Spleen (tissue), 11 donors: ENCODE data around the gene APLF. TPM values are rescaled to one million over a fixed set of nuclear protein-coding genes. Genes with fewer than 3 reads are reported as not detected.
"Not testable (repeated sequence)": the region's sequence is repeated elsewhere in the genome, so short reads cannot be mapped to it uniquely, and the experiment has no call there.

Experiments used
- DNase-seq: peaks from one replicate; pipeline ENCODE4 v3.0.0-alpha.2; 2020
- H3K27ac ChIP-seq, 8 donors: fragments of 200-600 bp; sonication (generic) in 7 of 8; 1 replicate in 4 of 8; 2 replicates in 4 of 8; pipeline versions ENCODE4 v1.5.0 to v1.8.0; 2016 to 2021; ENCODE audit warnings: inconsistent platforms in 4 of 8, mild to moderate bottlenecking in 4 of 8, moderate library complexity in 1 of 8
- H3K27me3 ChIP-seq, 7 donors: fragments of 200-600 bp; sonication (generic) in 6 of 7; replicated peaks in 1 of 7; 1 replicate in 4 of 7; 2 replicates in 3 of 7; pipeline versions ENCODE4 v1.5.0 to v1.8.0; 2016 to 2021; ENCODE audit warnings: inconsistent platforms in 3 of 7, mild to moderate bottlenecking in 1 of 7
- H3K36me3 ChIP-seq, 6 donors: fragments of 200-600 bp; sonication (generic) in 5 of 6; 1 replicate in 4 of 6; 2 replicates in 2 of 6; pipeline versions ENCODE4 v1.5.0 to v1.8.0; 2016 to 2021; ENCODE audit warnings: inconsistent platforms in 2 of 6
- H3K4me1 ChIP-seq, 6 donors: fragments of 200-600 bp; sonication (generic) in 5 of 6; 1 replicate in 3 of 6; 2 replicates in 3 of 6; pipeline versions ENCODE4 v1.5.0 to v1.8.0; 2016 to 2021; ENCODE audit warnings: inconsistent platforms in 3 of 6
- H3K4me3 ChIP-seq, 8 donors: fragments of 200-600 bp; sonication (generic) in 7 of 8; 1 replicate in 4 of 8; 2 replicates in 4 of 8; pipeline versions ENCODE4 v1.5.0 to v1.8.0; 2016 to 2021; ENCODE audit warnings: inconsistent platforms in 4 of 8, mild to moderate bottlenecking in 4 of 8, moderate library complexity in 2 of 8
- H3K9me3 ChIP-seq, 8 donors: fragments of 200-600 bp; sonication (generic) in 7 of 8; 1 replicate in 4 of 8; 2 replicates in 4 of 8; pipeline versions ENCODE4 v1.5.0 to v1.8.0; 2016 to 2021; ENCODE audit warnings: inconsistent platforms in 4 of 8
- POLR2A ChIP-seq, 3 donors: fragments of 450-650 bp; IDR thresholded peaks; one replicate each; pipeline ENCODE4 v1.5.1; 2017; ENCODE audit warnings: antibody characterized with exemption in 3 of 3, mild to moderate bottlenecking in 1 of 3
- POLR2AphosphoS5 ChIP-seq, 3 donors: sonication (generic); formaldehyde crosslinking; IDR thresholded peaks; one replicate each; pipeline ENCODE4 v1.5.1; 2017; ENCODE audit warnings: antibody characterized with exemption in 3 of 3
- WGBS, 5 donors: extraction: QIAGEN DNeasy Blood & Tissue Kit in 3 of 5; methylation state at CpG; one replicate each; pipeline versions ENCODE4 v1.1.5 to v1.1.7; 2013 to 2018; 5-methylcytosine and 5-hydroxymethylcytosine counted together
- intact Hi-C: fragments of 100-400 bp; cut with DNase I; formaldehyde crosslinking; loops from one replicate; pipeline ENCODE4 v1.15.0; 2023; ENCODE audit warnings: low total_unique reads
- polyA plus RNA-seq, 3 donors: library from polyadenylated mRNA; stranded (reverse); fragments of 200-250 nt; gene quantifications; one replicate each; pipeline ENCODE4 v1.2.1, GENCODE V29; 2013
- total RNA-seq, 7 donors: library from RNA; depleted of rRNA in 3 of 7; stranded (reverse); fragments of >200 nt in 3 of 7; fragmentation: NEBNext Ultra II Directional in 4 of 7; extraction: Animal tissue kit (Norgen Biotek cat#: 25700) in 4 of 7; gene quantifications; one replicate each; pipeline versions ENCODE4 v1.1.0 to v1.2.1, GENCODE V29; 2016 to 2021
- TF ChIP-seq, protein P1 (sequence below), 11 experiments: fragments of 200-600 bp in 7 of 11; fragments of 450-650 bp in 4 of 11; sonication (generic) in 4 of 11; IDR thresholded peaks in 8 of 11; conservative IDR thresholded peaks in 3 of 11; 1 replicate in 7 of 11; 2 replicates in 4 of 11; pipeline versions ENCODE4 v1.4.0 to v1.8.0; 2016 to 2021; ENCODE audit warnings: antibody characterized with exemption in 11 of 11, inconsistent platforms in 4 of 11, mild to moderate bottlenecking in 1 of 11
- donor health status: healthy with polysubstance abuse.
- donor health status: DM: no; HTN: no; CAD: no; lungs with moderate emphysema.
- donor health status: DM: no; HTN: no; CAD: no.
- donor health status: Bipolar disorder and iron deficiency.
- donor health status: healthy.
- donor health status: DM: no; HTN: no; CAD: no.
- donor health status: DM: yes; HTN: yes; CAD: no.

Gene APLF
- total and polyA plus RNA-seq, 10 donors: 1.1 to 7.2 (median 5.0) TPM

GRCh38 chr2:68519236-68519635, 51.9 kb downstream of the APLF start:
- Histone ChIP-seq H3K36me3 (no peaks in the 10 kb centered on the region), H3K9me3 (peaks cover 0 to 5% (median under 1%) of the 10 kb centered on the region in 8 donors), H3K27ac (no peak overlapping the region), H3K4me3 (no peak overlapping the region), H3K27me3 (no peaks in the 10 kb centered on the region), H3K4me1 (no peaks in the 10 kb centered on the region)
- intact Hi-C loops: no loop called here
- TF ChIP-seq POLR2AphosphoS5 (IDR thresholded peaks at IDR 0.05) (no peak), POLR2A (IDR thresholded peaks at IDR 0.05) (no peak)
- TF ChIP-seq, protein P1, sequence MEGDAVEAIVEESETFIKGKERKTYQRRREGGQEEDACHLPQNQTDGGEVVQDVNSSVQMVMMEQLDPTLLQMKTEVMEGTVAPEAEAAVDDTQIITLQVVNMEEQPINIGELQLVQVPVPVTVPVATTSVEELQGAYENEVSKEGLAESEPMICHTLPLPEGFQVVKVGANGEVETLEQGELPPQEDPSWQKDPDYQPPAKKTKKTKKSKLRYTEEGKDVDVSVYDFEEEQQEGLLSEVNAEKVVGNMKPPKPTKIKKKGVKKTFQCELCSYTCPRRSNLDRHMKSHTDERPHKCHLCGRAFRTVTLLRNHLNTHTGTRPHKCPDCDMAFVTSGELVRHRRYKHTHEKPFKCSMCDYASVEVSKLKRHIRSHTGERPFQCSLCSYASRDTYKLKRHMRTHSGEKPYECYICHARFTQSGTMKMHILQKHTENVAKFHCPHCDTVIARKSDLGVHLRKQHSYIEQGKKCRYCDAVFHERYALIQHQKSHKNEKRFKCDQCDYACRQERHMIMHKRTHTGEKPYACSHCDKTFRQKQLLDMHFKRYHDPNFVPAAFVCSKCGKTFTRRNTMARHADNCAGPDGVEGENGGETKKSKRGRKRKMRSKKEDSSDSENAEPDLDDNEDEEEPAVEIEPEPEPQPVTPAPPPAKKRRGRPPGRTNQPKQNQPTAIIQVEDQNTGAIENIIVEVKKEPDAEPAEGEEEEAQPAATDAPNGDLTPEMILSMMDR (IDR thresholded peaks at IDR 0.05 in 8 of 11, conservative IDR thresholded peaks at IDR 0.05 in 3 of 11): no peak
- 63 to 77% (median 65%) methylated on average over 1 of the region's 1 CpG for WGBS, 5 donors
- no peak for DNase-seq

GRCh38 chr2:68521037-68521436, 53.7 kb downstream of the APLF start:
- no peaks in the 10 kb centered on the region for H3K27me3 ChIP-seq
- no peak for TF ChIP-seq POLR2AphosphoS5 (IDR thresholded peaks at IDR 0.05)
- TF ChIP-seq, protein P1 (IDR thresholded peaks at IDR 0.05 in 8 of 11, conservative IDR thresholded peaks at IDR 0.05 in 3 of 11): no peak
- TF ChIP-seq POLR2A (IDR thresholded peaks at IDR 0.05): no peak
- intact Hi-C loops: no loop called here
- no peak overlapping the region for H3K27ac ChIP-seq
- H3K4me1 ChIP-seq: no peaks in the 10 kb centered on the region
- no peaks in the 10 kb centered on the region for H3K9me3 ChIP-seq
- DNase-seq: no peak
- peaks cover 0 to 3% (median 0%) of the 10 kb centered on the region in 6 donors for H3K36me3 ChIP-seq
- 71 to 83% (median 79%) methylated on average over 1 of the region's 1 CpG for WGBS, 5 donors
- H3K4me3 ChIP-seq: no peak overlapping the region

DNA sequence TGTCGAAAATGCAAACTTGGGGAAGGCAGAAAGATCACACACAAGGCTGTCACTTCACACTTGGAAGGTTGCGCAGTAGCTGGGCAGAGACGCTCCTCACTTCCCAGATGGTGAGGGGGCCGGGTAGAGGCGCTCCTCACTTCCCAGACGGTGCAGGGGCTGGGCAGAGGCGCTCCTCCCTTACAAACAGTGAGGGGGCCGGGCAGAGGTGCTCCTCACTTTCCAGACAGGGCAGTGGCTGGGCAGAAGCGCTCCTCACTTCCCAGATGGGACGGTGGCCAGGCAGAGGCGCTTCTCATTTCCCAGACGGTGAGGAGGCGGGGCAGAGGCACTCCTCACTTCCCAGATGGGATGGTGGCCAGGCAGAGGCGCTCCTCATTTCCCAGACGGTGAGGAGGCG, 59.6 kb downstream of the APLF start:
- DNase-seq, H3K9me3 ChIP-seq, H3K4me3 ChIP-seq, H3K27me3 ChIP-seq, H3K27ac ChIP-seq, H3K4me1 ChIP-seq, intact Hi-C loops: not testable (repeated sequence)
- H3K36me3 ChIP-seq: peaks cover 0 to 33% (median 3%) of the 10 kb centered on the region in 6 donors
- 90 to 96% (median 95%) methylated on average over 13 to 16 of the region's 16 CpGs for WGBS, 5 donors

GRCh38 chr2:68527343-68528081, 60.1 kb downstream of the APLF start:
- WGBS, 5 donors: 96 to 97% (median 97%) methylated on average over 16 to 38 of the region's 38 CpGs
- DNase-seq: peak; percentile 62
- H3K4me3 ChIP-seq, H3K27me3 ChIP-seq, H3K9me3 ChIP-seq, H3K4me1 ChIP-seq, intact Hi-C loops, H3K27ac ChIP-seq: not testable (repeated sequence)
- peaks cover 0 to 33% (median 3%) of the 10 kb centered on the region in 6 donors for H3K36me3 ChIP-seq

DNA sequence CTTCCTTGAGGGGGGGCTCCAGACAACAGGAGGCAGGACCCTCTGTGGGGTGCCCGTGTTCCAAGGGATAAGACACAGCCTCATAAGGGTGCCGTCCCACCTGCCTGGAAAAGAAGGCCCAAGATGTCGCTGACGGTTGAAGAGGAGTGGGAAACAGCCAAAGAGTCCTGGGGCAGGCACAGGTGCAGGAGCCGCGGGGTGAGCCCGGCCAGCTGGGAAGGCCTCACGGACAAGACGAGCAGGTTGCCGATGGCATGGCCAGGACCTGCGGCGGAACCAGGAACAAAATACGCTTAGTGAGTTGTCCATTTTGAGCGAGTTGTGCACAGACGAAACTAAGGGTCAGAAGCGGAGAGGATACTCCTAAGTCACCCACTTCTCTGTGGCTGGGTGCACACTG, 61.8 kb downstream of the APLF start:
- WGBS, 5 donors: 94 to 100% (median 97%) methylated on average over 16 of the region's 16 CpGs
- not testable (repeated sequence) for DNase-seq

GRCh38 chr2:68529651-68530050, 62.3 kb downstream of the APLF start:
- peaks cover 0 to 33% (median 3%) of the 10 kb centered on the region in 6 donors for H3K36me3 ChIP-seq
- H3K4me3 ChIP-seq, DNase-seq, H3K27me3 ChIP-seq, H3K4me1 ChIP-seq, H3K27ac ChIP-seq, intact Hi-C loops, H3K9me3 ChIP-seq: not testable (repeated sequence)
- WGBS, 5 donors: 87 to 98% (median 94%) methylated on average over 9 to 16 of the region's 17 CpGs

More for the DNA sequence above, 61.8 kb downstream of the APLF start:
- H3K4me1 ChIP-seq, H3K4me3 ChIP-seq, intact Hi-C loops, H3K9me3 ChIP-seq, H3K27me3 ChIP-seq, H3K27ac ChIP-seq: not testable (repeated sequence)
- peaks cover 0 to 33% (median 3%) of the 10 kb centered on the region in 6 donors for H3K36me3 ChIP-seq
